ENCODE data around the gene WASF1.

GRCh38 chr6:110179406-110180227, at the start of gene WASF1:
- no peak for TF ChIP-seq CTCF (IDR thresholded peaks at IDR 0.05)
- no peak for TF ChIP-seq POLR2A (IDR thresholded peaks at IDR 0.05)

All from thyroid gland (tissue), 4 donors.